Fibroblast of villous mesenchyme (primary cell): ENCODE measurements around the gene RPA1. TPM values are rescaled to one million over a fixed set of nuclear protein-coding genes. Genes with fewer than 3 reads are reported as not detected.

Experiments
- DNase-seq: peaks from one replicate; pipeline ENCODE4 v3.0.0-alpha.2; 2010; ENCODE audit warnings: low read depth
- H3K4me3 ChIP-seq: 2 replicates; pipeline ENCODE4 v1.5.1; 2011; ENCODE audit warnings: low read depth, mild to moderate bottlenecking, low read length
- total RNA-seq: library from RNA; depleted of rRNA; stranded (reverse); fragments of >200 nt; gene quantifications from 2 replicates; pipeline ENCODE4 v1.2.3, GENCODE V29; 2012
- TF ChIP-seq, protein P1 (sequence below): IDR thresholded peaks from 2 replicates; pipeline ENCODE4 v1.5.1; 2012; ENCODE audit warnings: low read depth, mild to moderate bottlenecking, low read length; ENCODE audit not compliant: insufficient read depth

RPA1 gene
- total RNA-seq = 13.4 and 13.5 TPM in 2 replicates

DNA sequence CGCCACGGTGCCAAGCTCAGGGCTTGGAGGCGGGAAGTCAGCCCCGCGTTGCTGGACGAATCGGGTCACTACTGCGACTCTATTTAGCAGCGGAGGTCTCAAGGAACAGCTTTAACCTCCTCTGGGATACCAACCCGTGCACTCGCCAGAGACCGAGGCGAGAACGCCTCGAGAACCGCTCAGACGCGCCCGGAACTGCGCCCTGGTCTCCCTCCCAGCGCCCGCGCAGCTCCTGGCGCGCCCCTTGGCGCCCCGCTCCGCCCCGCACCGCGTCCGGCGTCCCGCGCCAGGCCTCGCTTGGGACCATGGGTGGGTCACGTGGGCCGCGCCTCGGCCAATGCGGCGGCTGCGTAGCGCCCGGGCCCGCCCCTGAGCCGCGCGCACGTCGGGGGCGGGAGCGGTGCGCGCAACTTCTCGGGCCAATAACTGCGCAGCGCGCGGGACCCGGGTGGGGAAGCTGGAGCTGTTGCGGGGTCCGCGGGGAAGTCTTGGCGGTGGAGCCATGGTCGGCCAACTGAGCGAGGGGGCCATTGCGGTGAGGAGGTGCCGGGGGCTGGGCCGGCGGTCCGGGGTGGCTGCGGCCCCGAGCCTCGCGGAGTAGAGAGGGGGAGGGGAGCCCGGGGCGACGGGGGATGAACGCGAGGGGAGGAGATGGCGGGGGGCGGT, at the start of gene RPA1, which contains the start of gene SMYD4:
TSS of gene RPA1 (plus strand) at position 414 of the 666 bp plus-strand sequence. CDS start at position 503, 89 bp downstream.
TSS of gene SMYD4 (minus strand) at position 311 of the 666 bp plus-strand sequence. CDS start 1,908 bp downstream, outside the sequence.
- DNase-seq = peak; percentile 87
- peak within 1 kb of the TSS; percentile 87 for H3K4me3 ChIP-seq
- TF ChIP-seq, protein P1, sequence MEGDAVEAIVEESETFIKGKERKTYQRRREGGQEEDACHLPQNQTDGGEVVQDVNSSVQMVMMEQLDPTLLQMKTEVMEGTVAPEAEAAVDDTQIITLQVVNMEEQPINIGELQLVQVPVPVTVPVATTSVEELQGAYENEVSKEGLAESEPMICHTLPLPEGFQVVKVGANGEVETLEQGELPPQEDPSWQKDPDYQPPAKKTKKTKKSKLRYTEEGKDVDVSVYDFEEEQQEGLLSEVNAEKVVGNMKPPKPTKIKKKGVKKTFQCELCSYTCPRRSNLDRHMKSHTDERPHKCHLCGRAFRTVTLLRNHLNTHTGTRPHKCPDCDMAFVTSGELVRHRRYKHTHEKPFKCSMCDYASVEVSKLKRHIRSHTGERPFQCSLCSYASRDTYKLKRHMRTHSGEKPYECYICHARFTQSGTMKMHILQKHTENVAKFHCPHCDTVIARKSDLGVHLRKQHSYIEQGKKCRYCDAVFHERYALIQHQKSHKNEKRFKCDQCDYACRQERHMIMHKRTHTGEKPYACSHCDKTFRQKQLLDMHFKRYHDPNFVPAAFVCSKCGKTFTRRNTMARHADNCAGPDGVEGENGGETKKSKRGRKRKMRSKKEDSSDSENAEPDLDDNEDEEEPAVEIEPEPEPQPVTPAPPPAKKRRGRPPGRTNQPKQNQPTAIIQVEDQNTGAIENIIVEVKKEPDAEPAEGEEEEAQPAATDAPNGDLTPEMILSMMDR = no peak

DNA sequence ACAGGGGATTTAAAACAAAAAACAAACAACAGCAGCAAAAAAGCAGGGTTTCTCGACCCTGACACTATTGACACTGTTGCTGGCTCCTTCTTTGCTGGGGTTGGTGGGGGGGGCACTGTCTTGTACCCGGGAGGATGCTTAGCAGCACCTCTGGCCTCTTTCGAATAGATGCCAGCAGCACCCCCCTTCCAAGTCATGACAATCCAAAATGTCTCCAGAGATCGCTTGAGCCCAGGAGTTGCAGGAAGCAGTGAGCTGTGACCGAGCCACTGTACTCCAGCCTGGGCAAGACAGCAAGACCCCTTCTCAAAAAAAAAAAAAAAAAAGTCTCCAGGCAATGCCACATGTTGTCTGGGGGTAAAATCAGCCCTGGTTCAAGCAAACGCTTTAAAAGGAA, 47.6 kb upstream of the RPA1 start:
- TF ChIP-seq, protein P1 = no peak
- DNase-seq = no peak
- no peak overlapping the region for H3K4me3 ChIP-seq

DNA sequence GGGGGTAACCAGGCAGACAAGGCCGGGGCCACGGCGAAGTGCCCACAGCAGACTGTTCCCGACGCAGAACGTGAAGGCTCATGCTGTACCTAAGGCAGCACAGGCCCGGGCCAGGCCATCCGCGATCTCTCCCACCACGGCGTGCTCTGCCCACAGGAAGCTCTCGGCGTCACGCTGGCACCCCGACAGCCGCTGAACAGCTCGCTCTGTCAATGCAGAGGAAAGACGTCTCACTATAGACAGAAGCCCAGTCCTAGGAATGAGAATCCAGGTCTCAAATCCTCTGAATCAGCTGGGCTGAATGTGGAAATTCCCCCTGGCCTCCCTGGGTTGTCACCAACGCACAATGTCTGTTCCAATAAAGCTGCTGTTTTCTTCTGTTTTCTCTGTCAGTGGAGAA, 46.5 kb upstream of the RPA1 start:
- TF ChIP-seq, protein P1 = no peak
- H3K4me3 ChIP-seq = no peak overlapping the region
- peak; percentile 64 for DNase-seq

DNA sequence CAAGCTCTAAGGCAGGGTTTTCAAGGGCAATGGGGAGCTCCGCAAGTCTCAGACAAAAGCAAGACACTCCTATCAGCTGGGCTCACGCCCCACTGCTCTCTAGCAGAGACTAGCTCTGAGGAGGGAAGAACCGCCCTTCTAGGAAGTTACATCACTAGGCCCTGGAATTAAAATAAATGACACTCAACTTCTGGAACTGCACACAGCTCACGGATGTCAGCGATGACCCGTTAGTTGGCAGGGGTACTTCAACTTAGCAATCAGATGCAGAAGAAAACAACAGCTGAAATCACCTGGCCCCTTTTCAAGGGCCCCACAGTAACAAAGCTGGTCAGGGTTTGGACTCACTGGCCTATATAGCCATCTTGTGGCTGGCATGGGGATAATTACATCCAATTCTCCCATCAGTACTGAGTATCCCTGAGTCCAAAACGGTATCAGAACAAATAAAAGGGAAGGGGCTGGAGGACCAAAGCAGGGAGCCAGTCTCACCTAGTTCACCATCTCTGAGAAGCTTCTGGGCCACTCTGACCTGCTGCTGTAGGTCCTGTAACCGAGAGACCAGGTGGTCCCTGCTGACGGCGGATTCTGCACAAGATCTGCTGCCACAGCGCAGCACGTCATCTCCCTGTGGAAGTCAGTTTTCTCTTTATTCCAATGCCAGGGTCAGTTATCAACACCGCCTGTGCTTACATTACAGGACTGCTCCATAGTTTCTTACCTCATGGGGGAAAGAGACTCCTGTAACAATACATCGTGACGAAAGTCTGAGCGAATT, 45.8 kb upstream of the RPA1 start:
- H3K4me3 ChIP-seq = no peak overlapping the region
- DNase-seq = peak; percentile 94
- TF ChIP-seq, protein P1 = peak; percentile 87

DNA sequence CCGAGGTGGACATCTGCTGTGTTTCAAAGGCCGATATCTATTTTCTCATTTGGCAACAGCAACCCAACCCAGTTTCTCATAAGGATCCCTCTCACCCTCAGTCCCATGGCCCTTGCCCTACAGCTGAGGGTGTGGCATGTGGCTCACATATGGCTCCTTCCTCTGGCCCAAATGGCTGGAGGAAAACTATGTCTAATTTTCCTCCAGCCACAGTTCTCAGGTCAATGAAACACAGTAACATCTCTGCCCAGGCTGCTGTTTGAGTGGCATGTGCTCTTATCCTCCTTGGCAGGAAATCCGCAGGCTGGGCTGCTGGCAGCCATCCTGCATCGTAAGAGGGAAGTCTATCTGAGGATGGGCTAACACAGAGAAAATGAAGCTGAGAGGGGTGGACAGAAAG, 43.9 kb upstream of the RPA1 start:
- TF ChIP-seq, protein P1 = no peak
- H3K4me3 ChIP-seq = no peak overlapping the region
- DNase-seq = peak; percentile 52

DNA sequence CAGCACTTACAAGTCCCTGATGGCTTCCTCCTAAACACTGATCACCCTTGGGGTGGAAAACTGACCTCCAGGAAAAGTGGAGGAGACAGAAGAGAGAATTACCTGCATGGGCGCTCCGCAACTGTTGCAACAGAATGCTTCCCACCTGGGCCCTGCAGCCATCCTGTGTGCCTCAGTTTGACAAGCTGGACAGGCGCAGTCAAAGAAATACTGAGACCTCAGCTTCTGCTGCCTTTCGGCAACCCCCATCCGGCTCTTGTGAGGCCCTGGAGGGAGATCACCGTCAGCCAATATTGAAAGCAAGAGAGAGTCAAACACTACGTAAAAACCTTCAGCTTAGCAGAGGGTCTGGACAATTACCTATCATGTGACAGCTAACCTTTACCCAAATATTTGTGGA, 43.1 kb upstream of the RPA1 start:
- no peak for DNase-seq
- H3K4me3 ChIP-seq = no peak overlapping the region
- TF ChIP-seq, protein P1 = no peak
